ENCODE results near the gene NME1.
A peak's percentile ranks its signal among the peaks of the same experiment; 100 is the strongest.
"Not testable (repeated sequence)": the region's sequence is repeated elsewhere in the genome, so short reads cannot be mapped to it uniquely, and the experiment has no call there.

NME1 gene

GRCh38 chr17:51142597-51142996 lies 10.8 kb upstream of the NME1 start:
- in situ Hi-C loops (cut with MboI; ENCODE audit: low pct_unique_long_range_greater_than_20kb, low sequenced_read_pairs), result no loop called here
- no peak for DNase-seq

DNA sequence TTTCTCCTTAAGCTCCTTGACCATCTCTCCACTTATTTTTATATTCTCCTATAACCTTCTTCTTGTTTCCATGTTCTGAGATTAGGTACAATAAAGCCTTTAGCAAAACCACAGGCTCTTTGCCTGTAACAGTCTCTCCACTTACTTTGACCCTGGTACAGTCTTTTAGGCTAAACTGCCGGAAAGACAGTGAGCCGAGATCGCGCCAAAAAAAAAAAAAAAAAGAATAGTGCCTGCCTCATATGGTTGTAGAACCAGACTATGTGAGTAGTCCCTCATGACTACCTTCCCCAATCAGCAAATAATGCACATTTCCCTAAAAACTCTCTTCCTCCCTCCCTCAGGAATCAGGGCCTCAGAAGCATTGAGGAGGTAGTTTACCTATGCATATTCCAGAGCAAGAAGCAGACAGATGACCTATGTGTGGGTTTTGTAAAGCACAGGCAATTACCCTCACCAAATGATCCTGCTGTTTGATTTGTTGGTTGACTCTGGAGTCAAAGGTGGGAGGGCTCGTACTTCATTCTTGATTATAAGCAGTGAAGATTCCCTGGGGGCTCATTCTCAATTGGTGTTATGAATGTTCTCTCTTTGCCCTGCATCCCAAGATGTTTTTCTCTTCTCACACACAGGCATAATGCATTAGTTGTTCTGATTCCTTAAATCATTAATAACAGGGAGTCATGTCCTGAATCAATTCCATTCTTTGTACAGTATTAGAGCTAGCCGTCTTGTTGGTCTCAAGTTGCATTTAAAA lies 8.9 kb upstream of the NME1 start:
- in situ Hi-C loops (cut with MboI; ENCODE audit: low pct_unique_long_range_greater_than_20kb, low sequenced_read_pairs), result no loop called here

GRCh38 chr17:51147650-51148049 lies 5.7 kb upstream of the NME1 start:
- in situ Hi-C loops (cut with MboI; ENCODE audit: low pct_unique_long_range_greater_than_20kb, low sequenced_read_pairs), result no loop called here

More for the DNA sequence above, 8.9 kb upstream of the NME1 start:
- no peak for DNase-seq

GRCh38 chr17:51149163-51149562 lies 4.2 kb upstream of the NME1 start:
- no peak for DNase-seq
- in situ Hi-C loops (cut with MboI; ENCODE audit: low pct_unique_long_range_greater_than_20kb, low sequenced_read_pairs), result no loop called here

More at GRCh38 chr17:51147650-51148049, 5.7 kb upstream of the NME1 start:
- DNase-seq, result no peak

- no peak for DNase-seq
Observed at GRCh38 chr17:51150932-51151331, 2.4 kb upstream of the NME1 start.

DNA sequence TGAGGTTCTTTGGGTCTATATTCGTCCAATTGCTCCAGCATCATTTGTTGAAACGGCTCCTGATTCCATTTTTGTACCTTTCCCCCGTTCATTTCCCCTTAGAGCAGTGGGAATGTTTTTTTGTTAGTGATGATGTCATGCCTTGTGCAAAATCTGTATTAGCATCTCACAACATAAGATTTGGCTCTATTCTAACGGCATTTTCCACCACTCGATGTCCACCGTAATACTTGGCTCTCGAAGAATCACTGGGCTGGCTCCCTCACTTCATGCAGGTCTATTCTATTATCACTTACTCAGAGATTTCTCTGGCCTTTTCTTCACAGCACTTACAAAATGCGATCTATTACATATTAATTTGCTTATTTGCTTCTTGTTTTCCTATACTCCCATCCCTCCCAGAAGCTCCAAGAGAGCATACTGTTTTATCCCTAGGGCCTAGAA lies 571 bp upstream of the NME1 start:
- in situ Hi-C loops (cut with MboI; ENCODE audit: low pct_unique_long_range_greater_than_20kb, low sequenced_read_pairs), result no loop called here
- DNase-seq, result no peak

More at GRCh38 chr17:51150932-51151331, 2.4 kb upstream of the NME1 start:
- in situ Hi-C loops (cut with MboI; ENCODE audit: low pct_unique_long_range_greater_than_20kb, low sequenced_read_pairs), result no loop called here

DNA sequence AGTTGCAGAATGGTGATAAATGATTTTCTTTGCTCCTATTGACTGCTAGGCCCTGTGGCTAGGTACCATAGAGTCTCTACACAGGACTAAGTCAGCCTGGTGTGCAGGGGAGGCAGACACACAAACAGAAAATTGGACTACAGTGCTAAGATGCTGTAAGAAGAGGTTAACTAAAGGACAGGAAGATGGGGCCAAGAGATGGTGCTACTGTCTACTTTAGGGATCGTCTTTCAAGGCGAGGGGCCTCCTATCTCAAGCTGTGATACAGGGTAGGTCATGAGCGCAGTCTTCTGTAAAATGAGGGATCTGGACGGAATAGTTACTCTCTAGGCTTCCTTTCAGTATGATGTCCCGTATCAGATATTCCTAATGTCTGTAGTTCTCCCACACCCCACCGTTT lies 817 bp downstream of the NME1 start:
- in situ Hi-C loops (cut with MboI; ENCODE audit: low pct_unique_long_range_greater_than_20kb, low sequenced_read_pairs), result no loop called here
- DNase-seq, result peak; percentile 34

DNA sequence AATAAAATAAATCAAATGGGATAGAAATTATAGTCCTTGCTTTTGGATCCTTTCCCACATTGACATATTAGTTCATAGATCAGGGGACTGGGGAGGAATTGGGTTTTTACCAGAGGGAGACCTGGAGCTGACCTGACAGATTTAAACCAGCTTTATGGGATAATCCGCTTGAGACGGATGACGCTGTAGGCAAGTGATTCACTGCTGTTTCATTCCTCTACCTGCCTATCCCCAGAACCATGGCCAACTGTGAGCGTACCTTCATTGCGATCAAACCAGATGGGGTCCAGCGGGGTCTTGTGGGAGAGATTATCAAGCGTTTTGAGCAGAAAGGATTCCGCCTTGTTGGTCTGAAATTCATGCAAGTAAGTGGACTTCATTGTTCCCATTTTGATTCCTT lies 2.1 kb downstream of the NME1 start:
- DNase-seq, result no peak
- in situ Hi-C loops (cut with MboI; ENCODE audit: low pct_unique_long_range_greater_than_20kb, low sequenced_read_pairs), result no loop called here

DNA sequence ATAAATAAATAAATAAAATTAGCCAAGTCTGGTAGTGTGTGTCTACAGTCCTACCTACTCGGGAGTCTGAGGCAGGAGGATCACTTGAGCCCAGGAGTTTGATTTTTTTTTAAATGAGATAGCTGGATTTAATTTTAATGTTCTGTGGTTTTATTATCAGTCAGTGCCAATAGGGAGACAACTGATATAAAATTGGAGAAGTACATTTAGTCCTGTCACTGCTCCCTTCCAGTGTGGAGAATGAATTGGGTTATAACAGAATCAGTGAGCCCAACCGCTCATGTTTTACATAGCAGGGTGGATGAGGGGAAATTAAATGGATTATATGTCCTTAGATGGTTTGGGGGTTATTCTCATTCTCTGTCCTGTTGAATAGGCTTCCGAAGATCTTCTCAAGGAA lies 6.2 kb downstream of the NME1 start:
- in situ Hi-C loops (cut with MboI; ENCODE audit: low pct_unique_long_range_greater_than_20kb, low sequenced_read_pairs), result no loop called here
- no peak for DNase-seq

- no peak for DNase-seq
- in situ Hi-C loops (cut with MboI; ENCODE audit: low pct_unique_long_range_greater_than_20kb, low sequenced_read_pairs), result no loop called here
Observed at GRCh38 chr17:51161541-51161940, 8.2 kb downstream of the NME1 start.

GRCh38 chr17:51164911-51165679 lies 11.7 kb downstream of the NME1 start:
- in situ Hi-C loops (cut with MboI; ENCODE audit: low pct_unique_long_range_greater_than_20kb, low sequenced_read_pairs), result no loop called here
- DNase-seq, result peak; percentile 26

DNA sequence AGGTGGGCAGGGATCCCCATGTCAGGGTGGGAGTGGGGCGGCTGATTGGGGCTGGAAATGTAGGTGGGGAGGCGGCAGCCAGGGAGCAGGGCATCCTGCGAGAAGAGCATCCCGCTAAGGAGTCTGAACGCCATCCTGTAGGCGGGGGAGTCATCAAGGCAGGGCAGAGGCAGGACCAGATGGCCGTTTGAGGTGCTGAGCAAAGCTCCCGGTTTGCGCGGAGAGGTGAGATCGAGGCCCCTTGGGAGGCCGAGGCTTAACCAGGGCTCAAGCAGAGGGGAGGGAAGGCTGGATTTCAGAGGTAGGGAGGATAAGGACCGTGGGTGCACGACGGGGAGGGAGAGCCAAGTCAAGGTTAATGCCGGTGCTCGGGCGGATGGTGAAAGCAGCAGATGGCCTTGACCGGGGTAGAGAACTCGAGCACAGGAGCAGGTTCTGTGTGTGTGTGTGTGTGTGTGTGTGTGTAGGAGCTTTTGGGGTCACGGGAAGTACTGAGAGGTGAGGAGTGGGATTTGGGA lies 12.4 kb downstream of the NME1 start:
- in situ Hi-C loops (cut with MboI; ENCODE audit: low pct_unique_long_range_greater_than_20kb, low sequenced_read_pairs), result no loop called here

DNA sequence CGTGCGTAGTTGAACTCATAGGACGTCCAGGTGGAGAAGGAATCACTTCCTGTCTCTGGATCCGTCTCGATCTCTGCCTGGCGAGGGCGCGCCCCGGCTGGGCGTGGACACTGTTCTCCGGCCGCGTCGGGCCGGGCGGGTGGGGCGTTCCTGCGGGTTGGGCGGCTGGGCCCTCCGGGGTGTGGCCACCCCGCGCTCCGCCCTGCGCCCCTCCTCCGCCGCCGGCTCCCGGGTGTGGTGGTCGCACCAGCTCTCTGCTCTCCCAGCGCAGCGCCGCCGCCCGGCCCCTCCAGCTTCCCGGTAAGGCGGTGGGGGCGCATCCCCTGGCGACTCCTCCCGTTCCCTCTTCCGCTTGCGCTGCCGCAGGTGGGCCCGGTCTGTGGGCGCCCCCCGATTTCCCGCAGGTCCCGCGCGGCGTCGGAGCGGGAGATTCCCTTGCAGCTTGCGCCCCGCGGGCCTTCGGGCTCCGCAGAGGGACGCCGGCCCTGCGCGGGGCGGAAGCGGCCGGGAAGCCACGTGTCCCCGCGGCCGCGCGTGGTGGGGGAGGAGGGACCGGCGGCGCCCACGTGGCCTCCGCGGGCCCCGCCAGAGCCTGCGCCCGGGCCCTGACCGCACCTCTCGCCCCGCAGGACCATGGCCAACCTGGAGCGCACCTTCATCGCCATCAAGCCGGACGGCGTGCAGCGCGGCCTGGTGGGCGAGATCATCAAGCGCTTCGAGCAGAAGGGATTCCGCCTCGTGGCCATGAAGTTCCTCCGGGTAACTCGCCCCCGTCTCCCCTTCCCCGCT lies 13.0 kb downstream of the NME1 start, which contains the start of gene NME2:
Gene NME2, plus strand, starts transcription at position 214 of the 789 bp plus-strand sequence. Its CDS starts 420 bp downstream, at position 634.
- in situ Hi-C loops (cut with MboI; ENCODE audit: low pct_unique_long_range_greater_than_20kb, low sequenced_read_pairs), result no loop called here
- DNase-seq, result peak; percentile 86

More for the DNA sequence above, 12.4 kb downstream of the NME1 start:
- no peak for DNase-seq

DNA sequence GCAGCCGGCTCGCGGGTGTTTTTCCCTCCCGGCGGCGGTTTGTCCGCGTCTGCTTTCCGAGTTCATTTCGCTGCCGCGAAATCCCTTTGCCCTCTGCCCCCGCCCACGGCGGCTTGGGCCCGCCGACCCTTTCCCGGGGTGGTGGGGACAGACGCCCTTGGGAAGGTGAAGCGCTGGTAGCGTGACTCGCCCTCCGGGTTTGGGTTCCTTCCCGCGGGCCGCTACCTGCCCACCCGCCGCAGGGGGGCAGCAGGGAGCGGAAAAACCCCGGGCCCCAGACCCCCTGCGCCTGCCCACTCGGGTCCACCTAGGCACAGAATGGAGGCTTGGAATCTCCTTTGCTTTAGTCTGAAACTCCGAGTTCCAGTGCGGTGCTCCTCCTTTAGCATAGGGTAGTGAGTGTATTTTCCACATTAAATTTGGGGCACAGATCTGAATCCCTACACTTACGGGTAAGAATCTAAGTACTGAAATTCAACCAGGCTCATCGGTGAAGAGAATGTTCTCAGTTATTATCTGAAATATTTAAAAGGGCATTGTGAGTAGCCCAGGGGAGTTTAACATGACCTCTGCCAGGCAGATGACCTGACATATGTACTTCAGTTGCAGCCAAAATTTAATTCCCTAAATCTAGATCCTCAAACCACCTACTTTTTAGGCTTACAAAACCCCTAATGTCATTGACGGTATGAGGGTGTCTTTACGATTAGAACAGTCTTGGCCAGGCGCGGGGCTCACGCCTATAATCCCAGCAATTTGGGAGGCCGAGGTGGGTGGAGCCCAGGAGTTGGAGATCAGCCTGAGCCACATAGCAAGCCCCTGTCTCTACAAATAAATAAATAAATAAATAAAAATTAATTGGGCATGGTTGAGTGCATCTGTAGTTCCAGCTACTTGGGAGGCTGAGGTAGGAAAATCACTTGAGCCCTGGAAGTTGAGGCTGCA lies 13.9 kb downstream of the NME1 start:
- peak; percentile 79 for DNase-seq
- in situ Hi-C loops (cut with MboI; ENCODE audit: low pct_unique_long_range_greater_than_20kb, low sequenced_read_pairs), result no loop called here

DNA sequence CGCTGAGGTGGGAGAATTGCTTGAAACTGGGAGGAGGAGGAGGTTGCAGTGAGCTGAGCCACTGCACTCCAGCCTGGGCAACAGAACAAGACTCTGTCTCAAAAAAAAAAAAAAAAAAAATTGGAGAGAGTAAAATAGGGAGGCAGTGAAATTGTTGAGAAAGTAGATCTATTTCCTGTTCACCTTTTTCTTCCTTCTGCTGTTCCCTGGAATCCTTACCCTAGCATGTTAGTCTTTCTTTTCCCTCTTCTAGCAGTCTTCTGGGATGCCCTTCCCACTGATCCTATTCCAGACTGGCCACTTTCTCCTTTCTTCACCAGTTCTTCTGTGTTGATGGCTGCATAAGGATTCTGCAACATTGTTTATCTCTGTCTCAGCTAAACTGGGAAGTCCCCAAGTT lies 16.0 kb downstream of the NME1 start:
- in situ Hi-C loops (cut with MboI; ENCODE audit: low pct_unique_long_range_greater_than_20kb, low sequenced_read_pairs), result no loop called here
- no peak for DNase-seq

DNA sequence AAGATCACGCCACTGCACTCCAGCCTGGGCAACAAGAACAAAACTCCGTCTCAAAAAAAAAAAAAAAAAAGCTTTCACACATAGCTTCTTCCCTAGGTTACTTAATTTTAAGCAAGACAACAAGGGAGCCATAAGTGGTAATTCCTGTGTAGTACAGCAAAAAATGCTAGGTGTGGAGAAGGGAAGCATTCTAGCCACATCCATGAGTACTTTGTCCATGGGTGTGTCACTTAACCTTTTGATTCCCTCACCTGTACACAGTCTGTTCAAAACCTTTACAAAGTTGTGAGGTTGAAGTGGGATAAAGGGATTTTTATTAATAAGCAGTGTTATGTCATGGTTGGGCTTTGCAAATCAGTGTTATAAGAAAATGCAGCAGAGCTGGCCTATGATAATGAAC lies 17.4 kb downstream of the NME1 start:
- in situ Hi-C loops (cut with MboI; ENCODE audit: low pct_unique_long_range_greater_than_20kb, low sequenced_read_pairs), result no loop called here
- no peak for DNase-seq

- DNase-seq; in situ Hi-C loops (cut with MboI; ENCODE audit: low pct_unique_long_range_greater_than_20kb, low sequenced_read_pairs): not testable (repeated sequence)
Observed at GRCh38 chr17:51172030-51172429, 18.7 kb downstream of the NME1 start.

DNA sequence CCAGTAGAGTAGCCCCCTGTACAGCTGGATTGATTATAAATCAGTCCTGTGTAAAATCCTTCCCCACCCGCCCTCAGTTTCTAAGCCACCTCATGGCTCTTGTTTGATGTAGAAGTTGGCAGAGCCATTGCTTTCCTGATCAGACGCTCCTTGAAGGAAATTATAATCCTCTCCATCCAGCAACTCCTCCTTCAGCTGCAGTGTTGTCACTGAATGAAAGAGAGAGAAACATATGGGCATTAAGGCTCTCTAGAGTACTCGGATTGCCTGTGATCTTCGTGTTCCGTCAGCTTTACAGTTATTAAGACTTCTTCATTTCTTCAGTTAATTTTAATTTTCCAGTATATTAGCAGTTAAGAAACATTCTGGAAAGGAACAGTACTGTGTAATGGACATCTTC lies 27.1 kb downstream of the NME1 start:
- in situ Hi-C loops (cut with MboI; ENCODE audit: low pct_unique_long_range_greater_than_20kb, low sequenced_read_pairs), result no loop called here

More for the DNA sequence above, 27.1 kb downstream of the NME1 start:
- DNase-seq, result no peak

Measured in KBM-7 (cell line).